WTC11 (cell line): ENCODE data around the gene PLET1. TPM values are rescaled to one million over a fixed set of nuclear protein-coding genes. Genes with fewer than 3 reads are reported as not detected.

Experiments used
- ATAC-seq: fragments of 200-7000 bp; cut with Tn5 transposase; 2 replicates; pipeline ENCODE4 v1.10.0; 2021; ENCODE audit warnings: mild to moderate bottlenecking, moderate library complexity
- CTCF ChIA-PET: fragments of 300-600 bp; sonication (Branson Sonifier 250); formaldehyde crosslinking; loops from one replicate; lab custom pipeline; 2021; ENCODE audit warnings: antibody characterized with exemption; lab: Charles Lee
- POLR2A ChIA-PET: fragments of 350-600 bp; sonication (Branson Sonifier 250); formaldehyde crosslinking; loops from one replicate; lab custom pipeline; 2021; ENCODE audit warnings: antibody characterized with exemption; lab: Charles Lee
- DNase-seq: peaks from one replicate; pipeline ENCODE4 v3.0.0; 2021; ENCODE audit warnings: low spot score
- H3K27ac Mint-ChIP-seq: 2 replicates; pipeline ENCODE4 v1.8.0; 2021; ENCODE audit warnings: mixed read lengths
- H3K27me3 Mint-ChIP-seq: 2 replicates; pipeline ENCODE4 v1.8.0; 2021; ENCODE audit warnings: low read depth, mild to moderate bottlenecking, moderate library complexity, mixed read lengths
- H3K36me3 Mint-ChIP-seq: 2 replicates; pipeline ENCODE4 v1.8.0; 2021; ENCODE audit warnings: mixed read lengths
- H3K4me1 Mint-ChIP-seq: 2 replicates; pipeline ENCODE4 v1.8.0; 2022; ENCODE audit warnings: mixed read lengths
- H3K4me3 Mint-ChIP-seq: 2 replicates; pipeline ENCODE4 v1.8.0; 2021; ENCODE audit warnings: mild to moderate bottlenecking, moderate library complexity, mixed read lengths
- H3K9me3 Mint-ChIP-seq: 2 replicates; pipeline ENCODE4 v1.8.0; 2021; ENCODE audit warnings: mixed read lengths
- ATF1 ChIP-seq: sonication (generic); formaldehyde crosslinking; IDR thresholded peaks from 2 replicates; pipeline ENCODE4 v1.8.1; 2023; ENCODE audit warnings: mild to moderate bottlenecking, moderate library complexity, missing genetic modification reagents
- CREB1 ChIP-seq: sonication (generic); formaldehyde crosslinking; IDR thresholded peaks from 2 replicates; pipeline ENCODE4 v1.8.0; 2023; ENCODE audit warnings: mild to moderate bottlenecking, missing genetic modification reagents
- FOXJ3 ChIP-seq: sonication (generic); formaldehyde crosslinking; IDR thresholded peaks from 2 replicates; pipeline ENCODE4 v1.9.0; 2021; ENCODE audit warnings: missing genetic modification reagents, mild to moderate bottlenecking, borderline replicate concordance
- FOXP1 ChIP-seq: sonication (generic); formaldehyde crosslinking; IDR thresholded peaks from 2 replicates; pipeline ENCODE4 v1.8.0; 2022; ENCODE audit warnings: missing genetic modification reagents, mild to moderate bottlenecking, moderate library complexity, borderline replicate concordance
- GTF2I ChIP-seq: fragments of 250-450 bp; sonication (Bioruptor Pico); conservative IDR thresholded peaks from 2 replicates; pipeline ENCODE4 v1.4.0; 2021; ENCODE audit warnings: mild to moderate bottlenecking
- HMGA2 ChIP-seq: fragments of 250-450 bp; sonication (Bioruptor Pico); IDR thresholded peaks from 2 replicates; pipeline ENCODE4 v1.4.0; 2021; ENCODE audit warnings: mild to moderate bottlenecking, moderate library complexity
- NR3C1 ChIP-seq: sonication (generic); formaldehyde crosslinking; conservative IDR thresholded peaks from 2 replicates; pipeline ENCODE4 v1.8.1; 2023; ENCODE audit warnings: low read depth, mild to moderate bottlenecking, missing genetic modification reagents
- PRRX2 ChIP-seq: fragments of 250-450 bp; sonication (Bioruptor Pico); IDR thresholded peaks from 2 replicates; pipeline ENCODE4 v1.8.0; 2021; ENCODE audit warnings: mild to moderate bottlenecking
- RORB ChIP-seq: fragments of 250-450 bp; sonication (Bioruptor Pico); IDR thresholded peaks from 2 replicates; pipeline ENCODE4 v1.9.0; 2021; ENCODE audit warnings: mild to moderate bottlenecking
- SMAD4 ChIP-seq: sonication (generic); formaldehyde crosslinking; IDR thresholded peaks from 2 replicates; pipeline ENCODE4 v1.8.0; 2022; ENCODE audit warnings: mild to moderate bottlenecking, missing genetic modification reagents
- SOX15 ChIP-seq: fragments of 250-450 bp; sonication (Bioruptor Pico); IDR thresholded peaks from 2 replicates; pipeline ENCODE4 v1.9.0; 2021; ENCODE audit warnings: mild to moderate bottlenecking
- SP1 ChIP-seq: sonication (generic); formaldehyde crosslinking; conservative IDR thresholded peaks from 2 replicates; pipeline ENCODE4 v1.8.1; 2022; ENCODE audit warnings: missing genetic modification reagents
- ZNF232 ChIP-seq: sonication (generic); formaldehyde crosslinking; IDR thresholded peaks from 2 replicates; pipeline ENCODE4 v1.8.0; 2022; ENCODE audit warnings: mild to moderate bottlenecking, missing genetic modification reagents
- ZNF263 ChIP-seq: sonication (generic); formaldehyde crosslinking; IDR thresholded peaks from 2 replicates; pipeline ENCODE4 v1.8.1; 2022; ENCODE audit warnings: low read depth, mild to moderate bottlenecking, moderate library complexity, missing genetic modification reagents
- total RNA-seq: library from RNA; stranded (reverse); gene quantifications from 3 replicates; pipeline ENCODE4 v1.2.3, GENCODE V29; 2021
- TF ChIP-seq, protein P1 (sequence below): sonication (generic); formaldehyde crosslinking; IDR thresholded peaks from 2 replicates; pipeline ENCODE4 v1.8.1; 2022; ENCODE audit warnings: low read depth, mild to moderate bottlenecking, moderate library complexity, missing genetic modification reagents, borderline replicate concordance
- TF ChIP-seq, protein P2 (sequence below): fragments of 200-600 bp; IDR thresholded peaks from 2 replicates; pipeline ENCODE4 v1.8.0; 2022; ENCODE audit warnings: antibody characterized with exemption
- TF ChIP-seq, protein P3 (sequence below): sonication (generic); formaldehyde crosslinking; IDR thresholded peaks from 2 replicates; pipeline ENCODE4 v1.8.1; 2022; ENCODE audit warnings: mild to moderate bottlenecking, missing genetic modification reagents, moderate library complexity, borderline replicate concordance
- TF ChIP-seq, protein P4 (sequence below): sonication (generic); formaldehyde crosslinking; IDR thresholded peaks from 2 replicates; pipeline ENCODE4 v1.8.1; 2023; ENCODE audit warnings: mild to moderate bottlenecking, missing genetic modification reagents, moderate library complexity
- TF ChIP-seq, protein P5 (sequence below): sonication (generic); formaldehyde crosslinking; IDR thresholded peaks from 2 replicates; pipeline ENCODE4 v1.8.1; 2023; ENCODE audit warnings: mild to moderate bottlenecking, moderate library complexity, missing genetic modification reagents
- TF ChIP-seq, protein P6 (sequence below): sonication (generic); formaldehyde crosslinking; conservative IDR thresholded peaks from 2 replicates; pipeline ENCODE4 v1.8.1; 2022; ENCODE audit warnings: mild to moderate bottlenecking, missing genetic modification reagents
- TF ChIP-seq, protein P7 (sequence below): sonication (generic); formaldehyde crosslinking; IDR thresholded peaks from 2 replicates; pipeline ENCODE4 v1.8.0; 2023; ENCODE audit warnings: missing genetic modification reagents
- TF ChIP-seq, protein P8 (sequence below): fragments of 250-450 bp; sonication (Bioruptor Pico); IDR thresholded peaks from 2 replicates; pipeline ENCODE4 v1.8.0; 2021; ENCODE audit warnings: mild to moderate bottlenecking

Gene PLET1
- total RNA-seq, 1 experiment from 2014 or later: not detected

DNA sequence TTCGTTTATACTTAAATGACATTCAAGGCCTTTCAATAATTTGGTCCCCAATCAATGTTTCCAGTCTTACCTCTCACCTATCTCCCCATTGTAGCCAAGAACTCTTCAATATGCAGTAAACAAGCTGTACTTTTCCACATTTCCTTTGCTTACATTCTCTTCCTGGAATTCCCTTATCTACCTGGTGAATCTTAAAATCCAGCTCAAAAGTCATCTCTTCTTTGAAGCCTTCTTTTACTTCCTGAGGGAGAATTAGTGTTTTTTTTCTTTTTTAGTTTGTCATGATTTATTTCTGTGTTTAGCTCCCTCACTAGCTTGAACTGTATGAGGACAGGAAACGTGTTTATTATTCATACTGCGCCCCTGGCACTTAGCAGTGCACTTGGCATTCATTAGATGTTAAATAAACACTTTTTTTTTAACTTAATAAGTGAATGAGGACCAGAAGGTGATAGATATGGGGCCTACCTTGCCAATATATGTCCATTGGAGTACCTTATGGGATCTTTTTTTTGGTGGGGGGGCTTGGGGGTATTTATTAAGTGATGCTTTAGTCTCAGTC lies 39.3 kb downstream of the PLET1 start (continued):
- TF ChIP-seq, protein P1, sequence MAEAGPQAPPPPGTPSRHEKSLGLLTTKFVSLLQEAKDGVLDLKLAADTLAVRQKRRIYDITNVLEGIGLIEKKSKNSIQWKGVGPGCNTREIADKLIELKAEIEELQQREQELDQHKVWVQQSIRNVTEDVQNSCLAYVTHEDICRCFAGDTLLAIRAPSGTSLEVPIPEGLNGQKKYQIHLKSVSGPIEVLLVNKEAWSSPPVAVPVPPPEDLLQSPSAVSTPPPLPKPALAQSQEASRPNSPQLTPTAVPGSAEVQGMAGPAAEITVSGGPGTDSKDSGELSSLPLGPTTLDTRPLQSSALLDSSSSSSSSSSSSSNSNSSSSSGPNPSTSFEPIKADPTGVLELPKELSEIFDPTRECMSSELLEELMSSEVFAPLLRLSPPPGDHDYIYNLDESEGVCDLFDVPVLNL: no peak

DNA sequence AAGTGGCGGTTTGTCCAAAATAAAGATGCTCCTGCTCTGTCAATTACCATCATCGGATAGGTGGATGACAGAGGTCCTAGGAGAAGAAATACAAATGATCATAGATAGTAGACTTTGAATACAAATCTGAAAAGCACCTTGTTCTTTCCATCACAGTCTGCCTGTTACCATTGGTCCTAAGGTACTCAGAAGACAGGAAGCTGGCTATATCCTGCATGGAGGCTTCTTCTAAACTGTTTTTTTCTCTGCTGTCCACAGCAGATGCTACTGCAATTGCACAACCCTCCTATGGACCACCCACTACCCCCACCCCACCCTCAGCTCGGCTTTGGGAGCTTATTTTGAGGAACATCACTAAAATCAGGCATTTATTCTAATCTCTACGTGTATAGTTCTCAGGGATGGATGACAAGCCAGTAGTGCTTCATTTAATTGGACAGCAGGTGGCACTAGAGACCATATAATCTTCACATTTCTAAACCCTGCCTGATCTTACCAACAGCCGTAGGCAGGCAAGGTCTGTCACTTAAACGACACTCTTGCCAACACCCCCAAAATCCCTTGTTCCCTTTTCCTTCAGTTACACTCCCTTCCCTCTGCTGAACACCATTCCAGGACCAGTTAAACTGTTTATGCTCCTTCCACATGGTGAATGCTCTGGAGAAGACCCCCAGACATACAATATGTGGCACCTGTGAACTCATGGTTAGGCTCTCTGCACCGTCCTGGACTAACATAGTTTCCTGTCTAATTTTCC lies 41.0 kb downstream of the PLET1 start:
- H3K9me3 Mint-ChIP-seq: no peaks in the 10 kb centered on the region
- DNase-seq: no peak
- TF ChIP-seq SMAD4: no peak
- no peak for TF ChIP-seq SOX15 (CRISPR knock-in tag)
- TF ChIP-seq RORB: no peak
- TF ChIP-seq NR3C1 (CRISPR knock-in tag): no peak
- TF ChIP-seq, protein P2, sequence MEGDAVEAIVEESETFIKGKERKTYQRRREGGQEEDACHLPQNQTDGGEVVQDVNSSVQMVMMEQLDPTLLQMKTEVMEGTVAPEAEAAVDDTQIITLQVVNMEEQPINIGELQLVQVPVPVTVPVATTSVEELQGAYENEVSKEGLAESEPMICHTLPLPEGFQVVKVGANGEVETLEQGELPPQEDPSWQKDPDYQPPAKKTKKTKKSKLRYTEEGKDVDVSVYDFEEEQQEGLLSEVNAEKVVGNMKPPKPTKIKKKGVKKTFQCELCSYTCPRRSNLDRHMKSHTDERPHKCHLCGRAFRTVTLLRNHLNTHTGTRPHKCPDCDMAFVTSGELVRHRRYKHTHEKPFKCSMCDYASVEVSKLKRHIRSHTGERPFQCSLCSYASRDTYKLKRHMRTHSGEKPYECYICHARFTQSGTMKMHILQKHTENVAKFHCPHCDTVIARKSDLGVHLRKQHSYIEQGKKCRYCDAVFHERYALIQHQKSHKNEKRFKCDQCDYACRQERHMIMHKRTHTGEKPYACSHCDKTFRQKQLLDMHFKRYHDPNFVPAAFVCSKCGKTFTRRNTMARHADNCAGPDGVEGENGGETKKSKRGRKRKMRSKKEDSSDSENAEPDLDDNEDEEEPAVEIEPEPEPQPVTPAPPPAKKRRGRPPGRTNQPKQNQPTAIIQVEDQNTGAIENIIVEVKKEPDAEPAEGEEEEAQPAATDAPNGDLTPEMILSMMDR: peak; percentile 54; the same call in 1 of the 2 replicates
- TF ChIP-seq, protein P3, sequence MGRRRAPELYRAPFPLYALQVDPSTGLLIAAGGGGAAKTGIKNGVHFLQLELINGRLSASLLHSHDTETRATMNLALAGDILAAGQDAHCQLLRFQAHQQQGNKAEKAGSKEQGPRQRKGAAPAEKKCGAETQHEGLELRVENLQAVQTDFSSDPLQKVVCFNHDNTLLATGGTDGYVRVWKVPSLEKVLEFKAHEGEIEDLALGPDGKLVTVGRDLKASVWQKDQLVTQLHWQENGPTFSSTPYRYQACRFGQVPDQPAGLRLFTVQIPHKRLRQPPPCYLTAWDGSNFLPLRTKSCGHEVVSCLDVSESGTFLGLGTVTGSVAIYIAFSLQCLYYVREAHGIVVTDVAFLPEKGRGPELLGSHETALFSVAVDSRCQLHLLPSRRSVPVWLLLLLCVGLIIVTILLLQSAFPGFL (CRISPR knock-in tag): no peak
- H3K36me3 Mint-ChIP-seq: no peaks in the 10 kb centered on the region
- ChIA-PET POLR2A (interaction anchor here (0.6 kb wide), 2 partner anchors 97 to 123 kb away, joined by 3 read pairs; no protein-coding TSS in a partner anchor), CTCF (interaction anchor here (0.7 to 2.0 kb wide), 11 partner anchors 20 to 1070 kb away, joined by 3 to 49 read pairs (median 5); no protein-coding TSS in a partner anchor)
- H3K4me3 Mint-ChIP-seq: no peak overlapping the region
- H3K4me1 Mint-ChIP-seq: no peaks in the 10 kb centered on the region
- ATAC-seq: peak; percentile 98
- no peak overlapping the region for H3K27ac Mint-ChIP-seq
- H3K27me3 Mint-ChIP-seq: peaks cover 34% of the 10 kb centered on the region

DNA sequence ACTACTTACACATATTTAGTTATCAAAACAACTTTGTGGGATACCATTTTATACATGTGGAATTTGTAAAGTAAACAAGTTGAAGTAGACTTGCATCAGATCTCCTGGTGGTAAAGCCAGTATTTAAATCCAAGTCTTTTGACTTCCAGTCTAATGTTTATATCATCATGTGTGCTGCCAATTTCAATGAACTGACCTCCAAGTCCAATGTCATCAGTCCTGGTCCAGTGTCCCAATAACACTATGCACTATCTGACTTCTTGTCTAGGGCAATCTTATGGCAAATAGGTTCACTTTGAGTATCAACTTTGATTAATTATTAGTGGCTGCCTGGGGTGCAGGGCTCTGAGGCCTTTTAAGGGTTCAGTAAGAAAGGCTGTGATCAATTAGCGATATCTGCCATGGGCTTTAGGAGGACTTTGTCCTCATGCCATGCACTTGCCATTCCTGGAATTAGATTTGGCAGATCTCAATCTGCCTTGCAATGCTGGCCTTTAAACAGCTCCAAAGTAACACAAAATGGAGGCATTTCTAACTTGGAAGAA lies 44.0 kb downstream of the PLET1 start:
- CTCF ChIA-PET: interaction anchor here (1.3 kb wide), 1 partner anchor 238 kb away, joined by 3 read pairs; no protein-coding TSS in a partner anchor
- H3K9me3 Mint-ChIP-seq: no peaks in the 10 kb centered on the region
- DNase-seq: no peak
- H3K4me1 Mint-ChIP-seq: no peaks in the 10 kb centered on the region
- no peaks in the 10 kb centered on the region for H3K36me3 Mint-ChIP-seq
- H3K27me3 Mint-ChIP-seq: peaks cover 8% of the 10 kb centered on the region
- no peak for TF ChIP-seq PRRX2 (CRISPR knock-in tag)
- TF ChIP-seq HMGA2 (CRISPR knock-in tag): no peak
- no peak for TF ChIP-seq FOXJ3 (CRISPR knock-in tag)
- TF ChIP-seq, protein P4, sequence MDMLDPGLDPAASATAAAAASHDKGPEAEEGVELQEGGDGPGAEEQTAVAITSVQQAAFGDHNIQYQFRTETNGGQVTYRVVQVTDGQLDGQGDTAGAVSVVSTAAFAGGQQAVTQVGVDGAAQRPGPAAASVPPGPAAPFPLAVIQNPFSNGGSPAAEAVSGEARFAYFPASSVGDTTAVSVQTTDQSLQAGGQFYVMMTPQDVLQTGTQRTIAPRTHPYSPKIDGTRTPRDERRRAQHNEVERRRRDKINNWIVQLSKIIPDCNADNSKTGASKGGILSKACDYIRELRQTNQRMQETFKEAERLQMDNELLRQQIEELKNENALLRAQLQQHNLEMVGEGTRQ: no peak
- TF ChIP-seq CREB1 (CRISPR knock-in tag): no peak
- TF ChIP-seq ATF1 (CRISPR knock-in tag): no peak
- no peak for TF ChIP-seq SP1 (CRISPR knock-in tag)
- TF ChIP-seq FOXP1 (CRISPR knock-in tag): no peak
- TF ChIP-seq GTF2I (CRISPR knock-in tag): no peak
- TF ChIP-seq, protein P5, sequence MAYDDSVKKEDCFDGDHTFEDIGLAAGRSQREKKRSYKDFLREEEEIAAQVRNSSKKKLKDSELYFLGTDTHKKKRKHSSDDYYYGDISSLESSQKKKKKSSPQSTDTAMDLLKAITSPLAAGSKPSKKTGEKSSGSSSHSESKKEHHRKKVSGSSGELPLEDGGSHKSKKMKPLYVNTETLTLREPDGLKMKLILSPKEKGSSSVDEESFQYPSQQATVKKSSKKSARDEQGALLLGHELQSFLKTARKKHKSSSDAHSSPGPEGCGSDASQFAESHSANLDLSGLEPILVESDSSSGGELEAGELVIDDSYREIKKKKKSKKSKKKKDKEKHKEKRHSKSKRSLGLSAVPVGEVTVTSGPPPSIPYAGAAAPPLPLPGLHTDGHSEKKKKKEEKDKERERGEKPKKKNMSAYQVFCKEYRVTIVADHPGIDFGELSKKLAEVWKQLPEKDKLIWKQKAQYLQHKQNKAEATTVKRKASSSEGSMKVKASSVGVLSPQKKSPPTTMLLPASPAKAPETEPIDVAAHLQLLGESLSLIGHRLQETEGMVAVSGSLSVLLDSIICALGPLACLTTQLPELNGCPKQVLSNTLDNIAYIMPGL (CRISPR knock-in tag): no peak
- TF ChIP-seq, protein P6, sequence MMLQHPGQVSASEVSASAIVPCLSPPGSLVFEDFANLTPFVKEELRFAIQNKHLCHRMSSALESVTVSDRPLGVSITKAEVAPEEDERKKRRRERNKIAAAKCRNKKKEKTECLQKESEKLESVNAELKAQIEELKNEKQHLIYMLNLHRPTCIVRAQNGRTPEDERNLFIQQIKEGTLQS: no peak
- TF ChIP-seq, protein P7, sequence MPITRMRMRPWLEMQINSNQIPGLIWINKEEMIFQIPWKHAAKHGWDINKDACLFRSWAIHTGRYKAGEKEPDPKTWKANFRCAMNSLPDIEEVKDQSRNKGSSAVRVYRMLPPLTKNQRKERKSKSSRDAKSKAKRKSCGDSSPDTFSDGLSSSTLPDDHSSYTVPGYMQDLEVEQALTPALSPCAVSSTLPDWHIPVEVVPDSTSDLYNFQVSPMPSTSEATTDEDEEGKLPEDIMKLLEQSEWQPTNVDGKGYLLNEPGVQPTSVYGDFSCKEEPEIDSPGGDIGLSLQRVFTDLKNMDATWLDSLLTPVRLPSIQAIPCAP (CRISPR knock-in tag): no peak
- TF ChIP-seq ZNF263 (CRISPR knock-in tag): no peak
- TF ChIP-seq ZNF232 (CRISPR knock-in tag): no peak
- TF ChIP-seq, protein P8, sequence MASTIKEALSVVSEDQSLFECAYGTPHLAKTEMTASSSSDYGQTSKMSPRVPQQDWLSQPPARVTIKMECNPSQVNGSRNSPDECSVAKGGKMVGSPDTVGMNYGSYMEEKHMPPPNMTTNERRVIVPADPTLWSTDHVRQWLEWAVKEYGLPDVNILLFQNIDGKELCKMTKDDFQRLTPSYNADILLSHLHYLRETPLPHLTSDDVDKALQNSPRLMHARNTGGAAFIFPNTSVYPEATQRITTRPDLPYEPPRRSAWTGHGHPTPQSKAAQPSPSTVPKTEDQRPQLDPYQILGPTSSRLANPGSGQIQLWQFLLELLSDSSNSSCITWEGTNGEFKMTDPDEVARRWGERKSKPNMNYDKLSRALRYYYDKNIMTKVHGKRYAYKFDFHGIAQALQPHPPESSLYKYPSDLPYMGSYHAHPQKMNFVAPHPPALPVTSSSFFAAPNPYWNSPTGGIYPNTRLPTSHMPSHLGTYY (CRISPR knock-in tag): no peak
- TF ChIP-seq, all 79 proteins: peak for 0
- ATAC-seq: no peak
- POLR2A ChIA-PET: no interaction called here
- Mint-ChIP-seq H3K27ac (no peak overlapping the region), H3K4me3 (no peak overlapping the region)
